Measurements from ENCODE around the gene WAC. TPM values are rescaled to one million over a fixed set of nuclear protein-coding genes. Genes with fewer than 3 reads are reported as not detected.

Gene WAC
- total RNA-seq, 1 donor from 2014 or later, result 92.2 TPM

GRCh38 chr10:28666751-28667467, 134.0 kb downstream of the WAC start:
- no peak for DNase-seq (ENCODE audit: low read depth)

DNA sequence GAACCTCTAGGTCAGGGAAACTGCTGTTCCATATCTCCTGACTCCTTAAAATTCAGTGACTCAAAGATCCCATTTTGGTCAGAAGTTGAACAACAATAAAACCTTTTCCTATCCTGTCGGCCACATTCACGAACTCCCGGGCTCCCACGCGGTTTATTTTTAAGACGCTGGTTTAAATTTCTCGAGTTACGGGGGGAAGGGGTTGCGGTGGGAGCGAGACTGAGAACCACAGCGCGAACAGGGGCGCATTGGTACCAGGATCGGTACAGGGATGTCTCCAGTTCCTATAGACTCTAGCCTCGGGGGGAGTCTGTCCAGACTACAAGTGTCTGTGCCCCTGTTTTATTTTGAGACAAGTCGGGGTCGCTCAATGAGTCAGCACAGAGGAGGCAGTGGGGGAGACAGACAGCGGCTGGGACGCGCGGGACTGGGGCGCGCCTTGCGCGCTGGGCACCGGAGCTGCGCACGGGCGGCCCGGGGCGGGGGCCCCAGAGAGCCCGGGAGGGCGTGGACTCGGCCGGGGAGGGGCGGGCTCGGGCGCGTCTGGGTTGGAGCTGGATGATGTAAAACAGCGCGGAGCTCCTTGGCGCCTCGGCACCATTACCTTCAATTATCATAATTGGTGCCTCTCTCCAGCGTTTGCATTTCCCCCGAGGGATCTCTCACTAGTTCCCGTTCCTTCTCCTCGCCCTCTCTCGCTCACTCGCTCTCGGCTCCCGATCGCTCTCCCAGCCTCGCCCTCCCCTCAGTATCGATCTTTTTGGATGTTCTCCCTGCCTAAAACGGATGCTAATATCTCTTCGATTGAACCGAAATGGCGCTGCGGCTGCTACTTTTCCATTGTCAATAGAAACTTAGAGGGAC, 135.7 kb downstream of the WAC start:
- DNase-seq (ENCODE audit: low read depth), result peak; percentile 53

DNA sequence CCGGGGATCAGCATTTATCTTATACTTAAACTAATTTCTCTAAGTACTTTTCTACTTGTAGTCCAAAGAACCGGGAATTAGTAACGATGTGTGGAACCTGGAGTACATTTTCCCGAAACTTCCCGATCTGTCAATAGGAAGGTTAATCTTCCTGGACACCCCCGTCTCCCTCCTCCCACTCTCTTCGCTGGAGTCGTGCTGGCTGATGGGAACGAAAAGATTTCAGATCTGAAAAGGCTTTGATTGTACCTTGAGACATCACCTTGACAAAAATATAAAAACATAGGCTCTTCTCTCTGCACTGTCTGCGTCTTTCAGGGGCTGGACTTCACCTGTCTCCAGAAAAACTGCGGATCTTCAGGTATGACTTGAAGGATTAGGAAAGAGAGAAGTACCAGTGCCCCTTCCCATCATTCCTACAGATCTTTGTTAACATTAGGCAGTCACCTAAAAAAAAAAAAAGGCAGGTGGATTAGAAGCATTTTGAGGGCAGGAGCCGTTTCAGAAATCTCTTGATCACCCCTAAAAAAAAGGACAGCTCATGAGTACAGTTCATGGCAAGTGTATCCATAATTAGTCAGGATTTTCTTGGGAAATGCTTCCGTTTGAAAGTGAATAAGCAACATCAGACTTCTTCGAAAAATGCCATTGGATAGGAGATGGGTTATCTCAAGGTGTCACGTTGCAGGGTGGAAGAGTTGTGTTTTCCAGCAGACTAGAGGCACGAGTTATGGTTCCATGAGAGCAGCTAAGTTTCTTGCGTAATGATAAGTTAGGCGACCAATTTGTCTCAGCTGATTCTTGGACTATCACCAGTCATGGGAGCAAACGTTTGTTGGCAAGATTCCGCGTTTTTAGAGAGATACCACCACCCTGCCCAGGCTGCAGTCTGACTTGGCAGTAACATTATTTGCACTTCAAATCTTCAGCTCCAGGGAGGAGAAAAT, 136.6 kb downstream of the WAC start:
- no peak for DNase-seq (ENCODE audit: low read depth)

Other genes starting within 250 kb of the WAC start
- gene MPP7, start 230.1 kb upstream of the WAC start, total RNA-seq, result 1.6 and 2.1 TPM in 2 replicates
- gene BAMBI, start 144.4 kb downstream of the WAC start, total RNA-seq, result 10.4 and 12.0 TPM in 2 replicates

All from renal cortical epithelial cell (primary cell).